Measurements from ENCODE around the gene UQCC2. TPM values are rescaled to one million over a fixed set of nuclear protein-coding genes. Genes with fewer than 3 reads are reported as not detected.

Gene UQCC2
- polyA plus RNA-seq, 1 of the 3 experiments (the other 2 are of a cell fraction), result 59.0 TPM

- CTCF ChIA-PET, result interaction anchor here (1.0 to 9.7 kb wide), 5 partner anchors 11 to 121 kb away, joined by 3 to 188 read pairs (median 4); no protein-coding TSS in a partner anchor
- Histone ChIP-seq H3K79me2 (ENCODE audit: insufficient read depth) (peaks cover 27% of the 10 kb centered on the region; the same call in 1 of the 2 replicates), H3K36me3 (replicated peaks in 1 of 2; ENCODE audit: control insufficient read depth in 1 of 2, insufficient read depth in 2 of 2, low read length in 1 of 2) (peaks cover 7 to 30% of the 10 kb centered on the region in 2 experiments), H2AFZ (ENCODE audit: low read depth) (no peak overlapping the region), H3F3A (replicated peaks; ENCODE audit: insufficient read depth) (no peaks in the 10 kb centered on the region), H3K27me3 (ENCODE audit: insufficient read depth) (no peaks in the 10 kb centered on the region), H4K20me1 (ENCODE audit: insufficient read depth) (no peaks in the 10 kb centered on the region), H3K4me1 (ENCODE audit: control insufficient read depth in 1 of 2, insufficient read depth in 2 of 2, low read depth in 1 of 2, low read length in 1 of 2) (peaks cover 8 to 19% of the 10 kb centered on the region in 2 experiments; a peak in 3 of 4 replicates), H3K4me3 (ENCODE audit: low read depth in 2 of 2, low read length in 1 of 2) (no peak overlapping the region), H3K9me3 (no peaks in the 10 kb centered on the region), H3K9ac (no peak overlapping the region), H3K9me2 (no peaks in the 10 kb centered on the region), H3K27ac (ENCODE audit: low read depth in 2 of 2, low read length in 1 of 2) (no peak overlapping the region), H3K4me2 (no peak overlapping the region)
- POLR2A ChIA-PET, result no interaction called here
- WGBS (ENCODE audit: low lambda C conversion rate), result 98% methylated on average over 5 of the region's 5 CpGs
- DNase-seq, result no peak
- TF ChIP-seq FOXJ3 (CRISPR knock-in tag; IDR thresholded peaks at IDR 0.05) (no peak), CHD2 (IDR thresholded peaks at IDR 0.05; ENCODE audit: low read length, partially characterized antibody) (no peak), NRF1 (IDR thresholded peaks at IDR 0.05; ENCODE audit: low read depth, low read length) (no peak), MAX (IDR thresholded peaks at IDR 0.05; ENCODE audit: low read depth) (no peak), CTCF (IDR thresholded peaks at IDR 0.05) (no peak), TCF12 (IDR thresholded peaks at IDR 0.05) (no peak), FOSL2 (IDR thresholded peaks at IDR 0.05; ENCODE audit: borderline replicate concordance, low read depth) (no peak), TEAD4 (IDR thresholded peaks at IDR 0.05; ENCODE audit: borderline replicate concordance, insufficient read depth) (no peak), IRF3 (IDR thresholded peaks at IDR 0.05; ENCODE audit: low read depth, low read length) (no peak), SIN3A (IDR thresholded peaks at IDR 0.05; ENCODE audit: borderline replicate concordance, low read depth, low read length) (no peak), YY1 (IDR thresholded peaks at IDR 0.05; ENCODE audit: low read depth) (no peak), MEF2A (IDR thresholded peaks at IDR 0.05; ENCODE audit: borderline replicate concordance, low read depth) (no peak)
These were observed 3.7 kb downstream of the UQCC2 start for GRCh38 chr6:33707771-33708170.

- DNase-seq, result no peak
- Histone ChIP-seq H3K4me2 (no peak overlapping the region), H3K9ac (no peak overlapping the region), H3K4me1 (ENCODE audit: control insufficient read depth in 1 of 2, insufficient read depth in 2 of 2, low read depth in 1 of 2, low read length in 1 of 2) (peaks cover 8 to 15% of the 10 kb centered on the region in 2 experiments; a peak in 3 of 4 replicates), H3K27me3 (ENCODE audit: insufficient read depth) (no peaks in the 10 kb centered on the region), H3K79me2 (ENCODE audit: insufficient read depth) (peaks cover 26% of the 10 kb centered on the region; the same call in 1 of the 2 replicates), H3K9me3 (no peaks in the 10 kb centered on the region), H3K4me3 (ENCODE audit: low read depth in 2 of 2, low read length in 1 of 2) (no peak overlapping the region), H4K20me1 (ENCODE audit: insufficient read depth) (no peaks in the 10 kb centered on the region), H3K9me2 (no peaks in the 10 kb centered on the region), H2AFZ (ENCODE audit: low read depth) (no peak overlapping the region), H3F3A (replicated peaks; ENCODE audit: insufficient read depth) (peaks cover 4% of the 10 kb centered on the region), H3K27ac (ENCODE audit: low read depth in 2 of 2, low read length in 1 of 2) (no peak overlapping the region), H3K36me3 (replicated peaks in 1 of 2; ENCODE audit: control insufficient read depth in 1 of 2, insufficient read depth in 2 of 2, low read length in 1 of 2) (peaks cover 7 to 33% of the 10 kb centered on the region in 2 experiments)
- POLR2A ChIA-PET, result interaction anchor here (1.2 kb wide), 1 partner anchor 99 kb away, joined by 3 read pairs; no protein-coding TSS in a partner anchor
- 84% methylated on average over 16 of the region's 16 CpGs for WGBS (ENCODE audit: low lambda C conversion rate)
- CTCF ChIA-PET, result interaction anchor here (0.7 to 9.7 kb wide), 4 partner anchors 34 to 437 kb away, joined by 3 to 188 read pairs (median 3); no protein-coding TSS in a partner anchor
- TF ChIP-seq TEAD4 (IDR thresholded peaks at IDR 0.05; ENCODE audit: borderline replicate concordance, insufficient read depth) (no peak), MAX (IDR thresholded peaks at IDR 0.05; ENCODE audit: low read depth) (no peak), MXI1 (IDR thresholded peaks at IDR 0.05; ENCODE audit: low read depth, low read length) (no peak), USF1 (IDR thresholded peaks at IDR 0.05; ENCODE audit: borderline replicate concordance, low read depth) (no peak), RAD21 (IDR thresholded peaks at IDR 0.05; ENCODE audit: low read length) (no peak), PBX3 (IDR thresholded peaks at IDR 0.05) (no peak), CHD2 (IDR thresholded peaks at IDR 0.05; ENCODE audit: low read length, partially characterized antibody) (no peak), MEF2A (IDR thresholded peaks at IDR 0.05; ENCODE audit: borderline replicate concordance, low read depth) (no peak), SIN3A (IDR thresholded peaks at IDR 0.05; ENCODE audit: borderline replicate concordance, low read depth, low read length) (no peak), ZBTB33 (IDR thresholded peaks at IDR 0.05; ENCODE audit: borderline replicate concordance, low read depth) (no peak), FOSL2 (IDR thresholded peaks at IDR 0.05; ENCODE audit: borderline replicate concordance, low read depth) (no peak)
These were observed 5.4 kb downstream of the UQCC2 start for GRCh38 chr6:33705955-33706725.

Data from SK-N-SH (cell line).